HepG2 (cell line): Measurements from ENCODE around the gene TRIM3. TPM values are rescaled to one million over a fixed set of nuclear protein-coding genes. Genes with fewer than 3 reads are reported as not detected.

Experiments used
- CCAR2 ChIP-seq: fragments of 200-400 bp; formaldehyde crosslinking; optimal IDR thresholded peaks from 2 replicates; pipeline ENCODE3; 2018; ENCODE audit warnings: low read depth, mild to moderate bottlenecking, low read length, moderate library complexity
- CHD4 ChIP-seq: fragments of 200-600 bp; sonication (generic); IDR thresholded peaks from 2 replicates; pipeline ENCODE4 v1.7.0; 2017; ENCODE audit warnings: mild to moderate bottlenecking, low read length, borderline replicate concordance
- DR1 ChIP-seq: sonication (generic); formaldehyde crosslinking; IDR thresholded peaks from 2 replicates; pipeline ENCODE4 v1.8.0; 2021; ENCODE audit warnings: mild to moderate bottlenecking, missing genetic modification reagents, inconsistent platforms
- GMEB1 ChIP-seq: sonication (generic); formaldehyde crosslinking; IDR thresholded peaks from 2 replicates; pipeline ENCODE4 v1.5.1; 2020; ENCODE audit warnings: missing genetic modification reagents, mild to moderate bottlenecking, borderline replicate concordance
- ISX ChIP-seq: sonication (generic); formaldehyde crosslinking; conservative IDR thresholded peaks from 2 replicates; pipeline ENCODE4 v1.5.0; 2020; ENCODE audit warnings: missing genetic modification reagents
- JUND ChIP-seq: sonication (generic); formaldehyde crosslinking; IDR thresholded peaks from 2 replicates; pipeline ENCODE4 v1.8.0; 2022; ENCODE audit warnings: mild to moderate bottlenecking, missing genetic modification reagents
- KAT8 ChIP-seq: IDR thresholded peaks from 2 replicates; pipeline ENCODE4 v1.6.1; 2016; ENCODE audit warnings: missing genetic modification reagents, missing compliant biosample characterization
- KDM3A ChIP-seq: IDR thresholded peaks from 2 replicates; pipeline ENCODE4 v1.6.1; 2018; ENCODE audit warnings: low read depth, missing compliant biosample characterization
- MXD3 ChIP-seq: IDR thresholded peaks from 2 replicates; pipeline ENCODE4 v1.6.1; 2016; ENCODE audit warnings: mild to moderate bottlenecking, missing biosample characterization, missing genetic modification reagents
- NR0B2 ChIP-seq: sonication (generic); formaldehyde crosslinking; IDR thresholded peaks from 2 replicates; pipeline ENCODE4 v1.4.0; 2020; ENCODE audit warnings: mild to moderate bottlenecking, missing genetic modification reagents
- PATZ1 ChIP-seq: sonication (generic); formaldehyde crosslinking; IDR thresholded peaks from 2 replicates; pipeline ENCODE4 v1.4.0; 2020; ENCODE audit warnings: missing genetic modification reagents
- PITX1 ChIP-seq: sonication (generic); formaldehyde crosslinking; IDR thresholded peaks from 2 replicates; pipeline ENCODE4 v1.5.1; 2020; ENCODE audit warnings: mild to moderate bottlenecking, missing genetic modification reagents
- RFXANK ChIP-seq: IDR thresholded peaks from 2 replicates; pipeline ENCODE4 v1.6.1; 2016
- SP1 ChIP-seq, 2 experiments: fragments of 450-650 bp in 1 of 2; sonication (generic) in 1 of 2; formaldehyde crosslinking in 1 of 2; IDR thresholded peaks; 2 replicates each; pipeline versions ENCODE4 v1.4.0 to v1.6.1; 2016 to 2020; ENCODE audit warnings: missing genetic modification reagents in 1 of 2
- SRF ChIP-seq: IDR thresholded peaks from 2 replicates; pipeline ENCODE4 v1.6.1; 2011; ENCODE audit warnings: mild to moderate bottlenecking, low read depth, low read length, moderate library complexity
- UBTF ChIP-seq: sonication (generic); formaldehyde crosslinking; IDR thresholded peaks from 2 replicates; pipeline ENCODE4 v1.4.0; 2020; ENCODE audit warnings: mild to moderate bottlenecking, missing genetic modification reagents
- ZNF230 ChIP-seq: sonication (generic); formaldehyde crosslinking; IDR thresholded peaks from 2 replicates; pipeline ENCODE4 v1.4.0; 2020; ENCODE audit warnings: mild to moderate bottlenecking, missing genetic modification reagents
- ZNF331 ChIP-seq: sonication (generic); formaldehyde crosslinking; IDR thresholded peaks from 2 replicates; pipeline ENCODE4 v1.4.0; 2020; ENCODE audit warnings: missing genetic modification reagents
- ZNF343 ChIP-seq: sonication (generic); formaldehyde crosslinking; IDR thresholded peaks from 2 replicates; pipeline ENCODE4 v1.4.0; 2020; ENCODE audit warnings: mild to moderate bottlenecking, missing genetic modification reagents
- ZNF446 ChIP-seq: sonication (generic); formaldehyde crosslinking; IDR thresholded peaks from 2 replicates; pipeline ENCODE4 v1.5.0; 2020; ENCODE audit warnings: mild to moderate bottlenecking, missing genetic modification reagents
- ZNF550 ChIP-seq: sonication (generic); formaldehyde crosslinking; IDR thresholded peaks from 2 replicates; pipeline ENCODE4 v1.4.0; 2020; ENCODE audit warnings: mild to moderate bottlenecking, missing genetic modification reagents, borderline replicate concordance
- ZNF773 ChIP-seq: sonication (generic); formaldehyde crosslinking; IDR thresholded peaks from 2 replicates; pipeline ENCODE4 v1.4.0; 2020; ENCODE audit warnings: missing genetic modification reagents, borderline replicate concordance
- ZNF781 ChIP-seq: sonication (generic); formaldehyde crosslinking; IDR thresholded peaks from 2 replicates; pipeline ENCODE4 v1.5.1; 2020; ENCODE audit warnings: borderline replicate concordance, mild to moderate bottlenecking, missing genetic modification reagents; ENCODE audit errors: not compliant biosample characterization
- ZNF878 ChIP-seq: sonication (generic); formaldehyde crosslinking; IDR thresholded peaks from 2 replicates; pipeline ENCODE4 v1.8.1; 2023; ENCODE audit warnings: mild to moderate bottlenecking, missing genetic modification reagents, moderate library complexity
- ZSCAN20 ChIP-seq: sonication (generic); formaldehyde crosslinking; IDR thresholded peaks from 2 replicates; pipeline ENCODE4 v1.4.0; 2020; ENCODE audit warnings: missing genetic modification reagents, mild to moderate bottlenecking, borderline replicate concordance
- polyA plus RNA-seq, 8 experiments: library from polyadenylated mRNA; depleted of rRNA in 3 of 8; stranded (reverse) in 7 of 8; unstranded in 1 of 8; fragments of >200 nt; fragmentation: Illumina TruSeq in 4 of 8; extraction: Trizol in 4 of 8; gene quantifications; 2 replicates each; pipeline versions ENCODE4 v1.2.1 to v1.2.3, GENCODE V29; 2011 to 2016; ENCODE audit warnings: low read depth in 4 of 8, missing spikeins in 1 of 8, mixed read lengths in 1 of 8; ENCODE audit not compliant: insufficient read depth in 1 of 8
- total RNA-seq, 5 experiments: library from RNA; depleted of rRNA; stranded (reverse); fragments of >200 nt; fragmentation: Illumina TruSeq; extraction: Trizol; gene quantifications; 2 replicates each; pipeline ENCODE4 v1.2.3, GENCODE V29; 2016; ENCODE audit warnings: low read depth in 1 of 5

TRIM3 gene
- total and polyA plus RNA-seq, 2 of the 13 experiments (the other 11 are each of a cell fraction or from before 2014, with no cell fraction given) = 3.6 to 6.3 TPM

- TF ChIP-seq NR0B2 = no peak
- no peak for TF ChIP-seq ZNF773 (CRISPR knock-in tag)
- no peak for TF ChIP-seq ZSCAN20
- no peak for TF ChIP-seq ZNF446 (CRISPR knock-in tag)
- no peak for TF ChIP-seq ZNF781 (CRISPR knock-in tag)
- no peak; the same call in 1 of the 2 replicates for TF ChIP-seq JUND (CRISPR knock-in tag)
- no peak for TF ChIP-seq CCAR2
- TF ChIP-seq ZNF343 (CRISPR knock-in tag) = no peak
- TF ChIP-seq KDM3A (CRISPR knock-in tag) = no peak
- no peak for TF ChIP-seq MXD3
- TF ChIP-seq PATZ1 = peak; percentile 92
- TF ChIP-seq ZNF878 = no peak
- no peak for TF ChIP-seq SP1 (IDR thresholded peaks at IDR 0.05)
- no peak for TF ChIP-seq SP1 (CRISPR knock-in tag; IDR thresholded peaks at IDR 0.05)
- no peak for TF ChIP-seq ZNF230 (CRISPR knock-in tag)
- no peak for TF ChIP-seq SRF
- no peak for TF ChIP-seq CHD4
- TF ChIP-seq ZNF331 = peak; percentile 57; the same call in 1 of the 2 replicates
- peak; percentile 36; the same call in 1 of the 2 replicates for TF ChIP-seq UBTF (CRISPR knock-in tag)
- TF ChIP-seq ISX (CRISPR knock-in tag) = no peak
- TF ChIP-seq DR1 (CRISPR knock-in tag) = 0 out of 2 replicates have a peak, but pooled peaks have one; percentile 37
- TF ChIP-seq GMEB1 (CRISPR knock-in tag) = no peak
- no peak for TF ChIP-seq ZNF550
- 0 out of 2 replicates have a peak, but pooled peaks have one; percentile 36 for TF ChIP-seq PITX1 (CRISPR knock-in tag)
- peak; percentile 42; the same call in 1 of the 2 replicates for TF ChIP-seq KAT8 (CRISPR knock-in tag)
- TF ChIP-seq RFXANK (CRISPR knock-in tag) = no peak
Measured at GRCh38 chr11:6440906-6441358, 32.8 kb downstream of the TRIM3 start, which contains the start of gene HPX (continued).
